Common myeloid progenitor, CD34-positive (primary cell): ENCODE data around the gene GUCY1A2.

Source experiments
- CTCF ChIA-PET: fragments of 350-600 bp; sonication (Branson Sonifier 250); formaldehyde crosslinking; loops from one replicate; lab custom pipeline; 2021; ENCODE audit warnings: antibody characterized with exemption; lab: Charles Lee
- POLR2A ChIA-PET: fragments of 350-600 bp; sonication (Branson Sonifier 250); formaldehyde crosslinking; loops from one replicate; lab custom pipeline; 2021; ENCODE audit warnings: antibody characterized with exemption; lab: Charles Lee
- DNase-seq, 3 donors: peaks; one replicate each; pipeline versions ENCODE4 v3.0.0 to v3.0.0-alpha.2; 2013
- H3K27ac ChIP-seq, 2 experiments: 1 replicate in 1 of 2; 2 replicates in 1 of 2; pipeline ENCODE4 v1.7.0; 2013; ENCODE audit warnings: inconsistent platforms in 2 of 2, low read length in 2 of 2, mild to moderate bottlenecking in 2 of 2, low read depth in 1 of 2, moderate library complexity in 1 of 2; ENCODE audit not compliant: severe bottlenecking in 2 of 2, insufficient read depth in 1 of 2, poor library complexity in 1 of 2
- H3K27me3 ChIP-seq, 5 experiments: replicated peaks in 2 of 5; 1 replicate in 3 of 5; 2 replicates in 2 of 5; pipeline versions ENCODE4 v1.6.1 to v1.7.0; 2013; ENCODE audit warnings: low read length in 4 of 5, mild to moderate bottlenecking in 2 of 5, moderate library complexity in 2 of 5, inconsistent platforms in 1 of 5; ENCODE audit not compliant: insufficient read depth in 5 of 5, control insufficient read depth in 4 of 5
- H3K36me3 ChIP-seq, 4 experiments: 1 replicate in 2 of 4; 2 replicates in 2 of 4; pipeline versions ENCODE4 v1.6.1 to v1.7.0; 2013; ENCODE audit warnings: low read length in 3 of 4, control low read depth in 1 of 4, mild to moderate bottlenecking in 1 of 4; ENCODE audit not compliant: control insufficient read depth in 4 of 4, insufficient read depth in 4 of 4
- H3K4me1 ChIP-seq, 4 experiments: 1 replicate in 3 of 4; 2 replicates in 1 of 4; pipeline versions ENCODE4 v1.6.1 to v1.7.1; 2013; ENCODE audit warnings: low read length in 3 of 4, mild to moderate bottlenecking in 3 of 4, control low read depth in 1 of 4, inconsistent platforms in 1 of 4, moderate library complexity in 1 of 4; ENCODE audit not compliant: control insufficient read depth in 4 of 4, insufficient read depth in 4 of 4; ENCODE audit errors: control extremely low read depth in 1 of 4
- H3K4me3 ChIP-seq, 7 experiments: 1 replicate in 4 of 7; 2 replicates in 3 of 7; pipeline versions ENCODE4 v1.5.1 to v1.7.0; 2013; ENCODE audit warnings: mild to moderate bottlenecking in 7 of 7, low read length in 6 of 7, moderate library complexity in 6 of 7, inconsistent platforms in 2 of 7, low read depth in 2 of 7, control low read depth in 1 of 7; ENCODE audit not compliant: insufficient read depth in 4 of 7, control insufficient read depth in 1 of 7; ENCODE audit errors: extremely low read depth in 1 of 7
- H3K9me3 ChIP-seq, 5 experiments: 1 replicate in 4 of 5; 2 replicates in 1 of 5; pipeline versions ENCODE4 v1.6.1 to v1.7.1; 2013; ENCODE audit warnings: low read length in 4 of 5, mild to moderate bottlenecking in 2 of 5, inconsistent platforms in 1 of 5, low read depth in 1 of 5, moderate library complexity in 1 of 5; ENCODE audit not compliant: control insufficient read depth in 4 of 5, insufficient read depth in 2 of 5; ENCODE audit errors: control extremely low read depth in 1 of 5
- WGBS: methylation state at CpG from one replicate; pipeline ENCODE4 v1.1.5; 2013; ENCODE audit not compliant: insufficient coverage; 5-methylcytosine and 5-hydroxymethylcytosine counted together

Gene GUCY1A2

DNA sequence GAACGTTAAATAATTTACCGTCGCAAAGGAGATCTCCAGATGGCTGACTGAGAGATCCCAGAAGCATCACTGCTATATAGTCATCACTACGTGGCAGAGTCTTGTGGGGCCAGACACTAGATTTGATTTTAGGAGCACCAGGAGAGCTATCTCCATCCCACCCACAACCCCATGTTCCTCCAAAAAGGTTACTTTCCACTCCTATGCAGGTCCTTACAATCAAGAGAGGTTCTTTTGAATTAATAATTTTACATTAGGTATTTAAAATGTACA is 19.4 kb downstream of the GUCY1A2 start:
- H3K27me3 ChIP-seq = peaks cover 0 to 2% (median 0%) of the 10 kb centered on the region in 5 experiments
- ChIA-PET POLR2A (no interaction called here), CTCF (no interaction called here)
- no peak overlapping the region for H3K4me3 ChIP-seq
- H3K4me1 ChIP-seq = no peaks in the 10 kb centered on the region
- no peaks in the 10 kb centered on the region for H3K36me3 ChIP-seq
- H3K27ac ChIP-seq = no peak overlapping the region
- no CpG with 5 or more reads among the region's 4 CpGs for WGBS
- DNase-seq = no peak
- H3K9me3 ChIP-seq = no peaks in the 10 kb centered on the region

DNA sequence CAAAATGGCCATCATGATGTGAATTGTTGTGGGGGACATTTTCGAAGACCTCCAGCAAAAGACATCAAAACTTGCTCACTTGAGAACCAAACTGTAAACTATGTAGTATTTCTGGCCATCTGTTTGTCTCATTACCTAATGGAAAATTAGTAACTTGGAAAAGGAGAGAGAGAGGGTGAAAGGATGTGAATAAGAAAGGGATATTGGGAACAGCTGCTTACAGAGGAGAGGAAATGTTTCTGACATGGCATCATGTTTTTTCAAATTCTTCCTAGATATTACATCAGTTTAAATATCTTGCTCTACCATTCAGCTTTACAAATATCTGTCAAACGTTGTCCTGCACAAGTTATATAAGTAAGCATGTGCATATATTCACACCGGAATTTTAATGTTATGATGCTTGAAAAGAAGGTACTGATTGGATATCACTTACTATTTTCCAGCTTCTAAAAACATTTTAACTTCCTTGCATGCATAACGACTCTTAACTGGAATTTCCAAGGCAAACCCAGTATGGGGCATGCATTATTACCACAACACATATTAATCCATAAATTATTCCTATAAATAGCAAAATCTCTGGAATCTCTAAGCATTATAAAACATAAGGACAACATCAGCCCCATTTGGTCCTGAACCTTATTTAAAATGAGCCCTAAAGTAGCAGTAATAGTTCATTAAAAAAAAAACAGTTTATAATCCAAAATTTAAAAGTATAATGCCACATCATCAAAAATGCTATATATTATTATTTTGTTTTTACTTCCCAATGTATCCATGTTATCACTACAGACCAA is 20.0 kb downstream of the GUCY1A2 start:
- Histone ChIP-seq H3K4me3 (no peak overlapping the region), H3K9me3 (no peaks in the 10 kb centered on the region), H3K27ac (no peak overlapping the region), H3K27me3 (peaks cover 0 to 2% (median 0%) of the 10 kb centered on the region in 5 experiments), H3K4me1 (no peaks in the 10 kb centered on the region), H3K36me3 (no peaks in the 10 kb centered on the region)
- 75% methylated on average over 1 of the region's 4 CpGs for WGBS
- DNase-seq = no peak
- ChIA-PET POLR2A (no interaction called here), CTCF (no interaction called here)

DNA sequence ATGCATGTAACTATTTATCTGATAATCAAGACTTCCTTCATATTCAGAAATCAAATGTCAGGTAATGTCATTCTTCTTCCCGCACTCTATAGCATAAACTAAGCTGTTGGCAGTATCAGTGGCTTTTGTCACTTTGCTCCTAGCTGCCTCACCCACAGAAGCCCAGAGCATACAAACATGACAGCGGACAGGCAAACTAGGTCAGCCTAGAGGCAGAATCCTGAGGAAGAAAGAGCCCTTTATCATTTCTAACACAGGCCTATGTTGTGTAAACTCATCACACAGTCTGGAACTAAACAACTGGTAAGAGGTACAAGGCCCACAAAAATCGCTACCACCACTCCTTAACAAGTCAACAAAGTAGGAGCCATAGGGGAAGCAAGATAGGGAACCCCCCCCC is 21.0 kb downstream of the GUCY1A2 start:
- no peak for DNase-seq
- ChIA-PET POLR2A (no interaction called here), CTCF (no interaction called here)
- Histone ChIP-seq H3K4me1 (no peaks in the 10 kb centered on the region), H3K27me3 (peaks cover 0 to 2% (median 0%) of the 10 kb centered on the region in 5 experiments), H3K9me3 (no peaks in the 10 kb centered on the region), H3K27ac (no peak overlapping the region), H3K4me3 (no peak overlapping the region), H3K36me3 (no peaks in the 10 kb centered on the region)
- WGBS = 100% methylated on average over 1 of the region's 3 CpGs

DNA sequence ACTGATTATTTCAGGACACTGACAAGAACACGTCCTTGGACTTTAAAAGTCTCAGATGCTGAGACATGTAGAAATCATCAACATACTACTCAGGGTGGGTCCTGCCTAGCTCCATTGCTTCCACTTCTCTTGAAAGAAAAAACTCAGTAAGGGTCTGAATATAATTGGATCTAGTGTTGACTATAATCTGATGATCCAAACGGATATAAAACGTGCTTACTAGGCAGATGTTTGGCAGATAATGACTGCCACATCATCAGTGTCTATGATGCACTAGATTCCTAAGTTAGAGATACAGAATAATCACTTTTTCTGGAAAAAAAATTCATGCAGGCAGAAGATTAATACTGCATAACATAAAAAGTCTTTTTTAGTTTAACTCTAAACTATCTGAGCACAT is 21.6 kb downstream of the GUCY1A2 start:
- CTCF ChIA-PET = no interaction called here
- DNase-seq = no peak

DNA sequence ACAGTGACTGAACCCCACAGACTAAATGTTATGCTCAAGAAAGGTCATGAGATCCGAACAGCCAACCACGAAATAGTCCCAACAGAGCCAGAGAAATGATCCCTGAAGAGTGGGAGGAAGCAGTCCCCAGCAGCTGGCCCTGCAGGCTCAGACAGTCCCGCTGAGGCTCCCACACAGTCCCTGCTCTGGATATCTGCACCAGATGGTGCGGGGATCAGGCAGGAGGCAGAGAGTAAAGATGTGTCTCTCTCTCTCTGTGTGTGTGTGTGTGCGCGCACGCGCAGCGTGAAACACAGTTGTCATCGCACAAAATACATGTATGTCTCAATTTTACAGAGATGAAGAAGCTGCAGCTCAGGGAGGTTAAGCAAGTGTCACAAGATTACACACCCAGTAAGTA is 27.9 kb downstream of the GUCY1A2 start:
- WGBS = 89% methylated on average over 5 of the region's 10 CpGs
- Histone ChIP-seq H3K27ac (no peak overlapping the region), H3K4me3 (no peak overlapping the region), H3K27me3 (peaks cover 0 to 2% (median 0%) of the 10 kb centered on the region in 5 experiments), H3K4me1 (no peaks in the 10 kb centered on the region), H3K9me3 (no peaks in the 10 kb centered on the region), H3K36me3 (no peaks in the 10 kb centered on the region)
- ChIA-PET CTCF (no interaction called here), POLR2A (interaction anchor here (0.7 kb wide), 1 partner anchor 27 kb away, joined by 4 read pairs; no protein-coding TSS in a partner anchor)
- DNase-seq = no peak

More for the DNA sequence above, 21.6 kb downstream of the GUCY1A2 start:
- WGBS = 80% methylated on average over 1 of the region's 3 CpGs
- no peaks in the 10 kb centered on the region for H3K36me3 ChIP-seq
- H3K27me3 ChIP-seq = peaks cover 0 to 2% (median 0%) of the 10 kb centered on the region in 5 experiments
- H3K4me1 ChIP-seq = no peaks in the 10 kb centered on the region
- no peak overlapping the region for H3K27ac ChIP-seq
- H3K9me3 ChIP-seq = no peaks in the 10 kb centered on the region
- no peak overlapping the region for H3K4me3 ChIP-seq
- POLR2A ChIA-PET = no interaction called here

DNA sequence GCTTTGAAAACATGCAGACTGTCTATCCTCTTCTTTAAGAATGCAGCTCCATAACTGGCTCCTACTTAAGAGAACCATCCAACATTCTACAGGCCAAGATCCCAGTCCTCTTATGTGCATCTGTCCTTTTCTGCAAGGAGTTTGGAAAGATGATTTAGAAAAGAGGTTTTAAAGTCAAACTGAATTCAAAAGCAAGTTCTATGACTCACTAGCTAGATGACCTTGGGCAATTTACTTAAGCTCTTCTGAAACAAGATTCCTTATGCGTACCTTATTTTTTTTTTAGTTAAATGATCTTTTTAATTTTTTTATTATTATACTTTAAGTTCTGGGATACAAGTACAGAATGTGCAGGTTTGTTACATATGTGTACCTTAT is 29.2 kb downstream of the GUCY1A2 start:
- Histone ChIP-seq H3K4me1 (no peaks in the 10 kb centered on the region), H3K4me3 (no peak overlapping the region), H3K27ac (no peak overlapping the region), H3K27me3 (no peaks in the 10 kb centered on the region), H3K36me3 (no peaks in the 10 kb centered on the region), H3K9me3 (no peaks in the 10 kb centered on the region)
- no peak for DNase-seq
- CTCF ChIA-PET = no interaction called here
- WGBS = no CpG with 5 or more reads among the region's 1 CpG
- POLR2A ChIA-PET = no interaction called here

DNA sequence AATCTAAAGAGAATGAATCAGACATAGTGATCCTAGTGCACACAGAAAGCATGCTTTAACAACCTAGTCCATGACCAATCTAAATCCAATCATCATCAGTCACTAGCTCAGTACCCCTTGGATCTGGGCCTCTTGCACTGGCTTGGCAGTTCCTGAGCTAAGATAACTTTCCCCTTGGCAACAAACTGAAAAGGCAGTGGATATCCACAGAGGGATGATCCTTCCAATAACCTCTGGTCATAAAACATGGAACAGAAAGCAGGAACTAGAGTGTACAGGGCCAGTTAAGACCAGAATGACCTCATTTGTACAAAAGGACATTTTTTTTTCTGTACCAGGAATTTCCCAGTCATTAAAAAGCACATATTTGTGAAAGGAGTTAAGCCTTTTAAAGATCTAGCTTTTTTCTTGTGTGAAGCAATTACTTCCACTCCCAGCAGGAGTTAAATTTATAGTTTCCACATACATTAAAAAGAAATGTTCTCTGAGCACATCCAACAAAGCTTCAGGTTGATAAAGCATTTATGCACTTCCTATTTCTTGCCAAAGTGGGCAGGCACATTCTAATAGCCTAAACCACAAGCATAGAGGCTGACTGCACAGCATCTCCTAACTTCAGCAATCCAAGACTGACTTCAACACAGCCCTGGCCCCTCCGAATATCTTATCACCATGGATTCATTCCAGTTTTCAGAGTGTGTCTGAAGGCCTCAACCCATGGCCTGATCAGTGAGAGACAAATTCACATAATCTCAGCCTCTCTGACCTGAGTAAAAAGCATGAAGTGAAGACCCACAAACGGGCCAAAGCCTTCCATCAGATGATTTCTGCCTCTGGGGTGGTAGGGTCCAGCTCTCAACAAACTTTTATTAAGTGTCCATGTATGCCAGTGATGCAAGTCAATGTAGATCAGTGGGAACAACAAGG is 29.9 kb downstream of the GUCY1A2 start:
- no peaks in the 10 kb centered on the region for H3K4me1 ChIP-seq
- WGBS = 88% methylated on average over 1 of the region's 2 CpGs
- H3K27ac ChIP-seq = no peak overlapping the region
- no peaks in the 10 kb centered on the region for H3K36me3 ChIP-seq
- ChIA-PET CTCF (no interaction called here), POLR2A (no interaction called here)
- no peak for DNase-seq
- H3K4me3 ChIP-seq = no peak overlapping the region
- H3K27me3 ChIP-seq = no peaks in the 10 kb centered on the region
- no peaks in the 10 kb centered on the region for H3K9me3 ChIP-seq
